Measurements from ENCODE around the gene UBAC2. TPM values are rescaled to one million over a fixed set of nuclear protein-coding genes. Genes with fewer than 3 reads are reported as not detected.

UBAC2 gene
- total RNA-seq, 4 donors from 2014 or later, result 54.4 to 65.9 (median 59.5) TPM

DNA sequence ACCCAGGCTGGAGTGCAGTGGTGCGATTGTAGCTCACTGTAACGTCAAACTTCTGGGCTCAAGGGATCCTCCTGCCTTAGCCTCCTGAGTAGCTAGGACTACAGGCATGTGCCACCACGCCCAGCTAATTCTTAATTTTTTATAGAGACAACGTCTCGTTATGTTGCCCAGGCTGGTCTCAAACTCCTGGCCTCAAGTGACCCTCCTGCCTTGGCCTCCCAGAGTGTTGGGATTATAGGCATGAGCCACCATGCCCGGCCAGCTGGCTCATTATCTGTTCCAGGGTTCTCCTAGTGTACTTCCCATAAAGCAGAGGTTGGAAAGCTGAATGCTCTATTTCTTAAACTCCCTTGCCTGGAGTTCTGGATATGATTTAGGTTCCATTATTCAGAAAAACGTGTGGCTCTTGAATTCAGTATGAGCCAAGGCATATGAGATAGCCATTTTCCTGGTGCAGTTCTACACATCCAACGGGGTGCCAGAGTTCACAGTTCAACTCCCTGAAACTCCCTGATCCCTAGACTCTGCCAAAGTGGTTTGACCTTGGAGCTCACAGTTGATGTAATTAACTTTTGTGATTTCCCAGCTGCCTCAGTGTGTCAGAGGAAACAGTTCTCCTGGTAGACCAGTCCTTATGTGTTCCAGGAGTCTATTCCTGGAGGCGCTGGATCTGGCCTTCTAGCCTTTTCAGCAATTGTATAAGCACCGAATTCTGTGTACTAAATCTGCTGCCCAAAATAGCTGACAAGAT lies 85.0 kb downstream of the UBAC2 start:
- TF ChIP-seq POLR2A (IDR thresholded peaks at IDR 0.05), result no peak
- TF ChIP-seq, protein P1, sequence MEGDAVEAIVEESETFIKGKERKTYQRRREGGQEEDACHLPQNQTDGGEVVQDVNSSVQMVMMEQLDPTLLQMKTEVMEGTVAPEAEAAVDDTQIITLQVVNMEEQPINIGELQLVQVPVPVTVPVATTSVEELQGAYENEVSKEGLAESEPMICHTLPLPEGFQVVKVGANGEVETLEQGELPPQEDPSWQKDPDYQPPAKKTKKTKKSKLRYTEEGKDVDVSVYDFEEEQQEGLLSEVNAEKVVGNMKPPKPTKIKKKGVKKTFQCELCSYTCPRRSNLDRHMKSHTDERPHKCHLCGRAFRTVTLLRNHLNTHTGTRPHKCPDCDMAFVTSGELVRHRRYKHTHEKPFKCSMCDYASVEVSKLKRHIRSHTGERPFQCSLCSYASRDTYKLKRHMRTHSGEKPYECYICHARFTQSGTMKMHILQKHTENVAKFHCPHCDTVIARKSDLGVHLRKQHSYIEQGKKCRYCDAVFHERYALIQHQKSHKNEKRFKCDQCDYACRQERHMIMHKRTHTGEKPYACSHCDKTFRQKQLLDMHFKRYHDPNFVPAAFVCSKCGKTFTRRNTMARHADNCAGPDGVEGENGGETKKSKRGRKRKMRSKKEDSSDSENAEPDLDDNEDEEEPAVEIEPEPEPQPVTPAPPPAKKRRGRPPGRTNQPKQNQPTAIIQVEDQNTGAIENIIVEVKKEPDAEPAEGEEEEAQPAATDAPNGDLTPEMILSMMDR (IDR thresholded peaks at IDR 0.05), result no peak
- Histone ChIP-seq H3K4me1 (no peaks in the 10 kb centered on the region), H3K4me3 (no peak overlapping the region), H3K9me3 (no peaks in the 10 kb centered on the region), H3K36me3 (no peaks in the 10 kb centered on the region), H3K27me3 (no peaks in the 10 kb centered on the region), H3K27ac (no peak overlapping the region)
- intact Hi-C loops (cut with DNase I; ENCODE audit: low total_unique reads), result no loop called here
- DNase-seq, result peak; percentile 30 to 45

DNA sequence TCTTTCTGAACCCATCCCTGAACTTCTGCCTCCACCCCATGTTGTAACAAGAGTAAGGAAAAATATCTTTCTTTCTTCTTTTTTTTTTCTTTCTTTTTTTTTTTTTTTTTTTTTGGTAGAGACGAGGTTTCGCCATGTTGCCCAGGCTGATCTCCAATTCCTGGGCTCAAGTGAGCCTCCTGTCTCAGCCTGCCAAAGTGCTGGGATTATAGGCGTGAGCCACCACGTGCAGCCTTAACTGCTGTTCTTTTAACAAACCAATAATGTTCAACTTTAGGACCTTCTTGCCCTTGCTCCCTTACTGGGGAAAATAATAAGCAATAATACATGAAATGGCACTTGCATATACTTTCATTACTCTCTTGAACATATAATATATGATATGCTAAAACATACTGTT lies 86.9 kb downstream of the UBAC2 start:
- no peak overlapping the region for H3K27ac ChIP-seq
- intact Hi-C loops (cut with DNase I; ENCODE audit: low total_unique reads), result no loop called here
- TF ChIP-seq, protein P1 (IDR thresholded peaks at IDR 0.05), result no peak
- no peak for TF ChIP-seq POLR2A (IDR thresholded peaks at IDR 0.05)
- no peak for DNase-seq
- no peaks in the 10 kb centered on the region for H3K36me3 ChIP-seq
- no peaks in the 10 kb centered on the region for H3K27me3 ChIP-seq
- H3K4me3 ChIP-seq, result no peak overlapping the region
- no peaks in the 10 kb centered on the region for H3K4me1 ChIP-seq
- no peaks in the 10 kb centered on the region for H3K9me3 ChIP-seq

DNA sequence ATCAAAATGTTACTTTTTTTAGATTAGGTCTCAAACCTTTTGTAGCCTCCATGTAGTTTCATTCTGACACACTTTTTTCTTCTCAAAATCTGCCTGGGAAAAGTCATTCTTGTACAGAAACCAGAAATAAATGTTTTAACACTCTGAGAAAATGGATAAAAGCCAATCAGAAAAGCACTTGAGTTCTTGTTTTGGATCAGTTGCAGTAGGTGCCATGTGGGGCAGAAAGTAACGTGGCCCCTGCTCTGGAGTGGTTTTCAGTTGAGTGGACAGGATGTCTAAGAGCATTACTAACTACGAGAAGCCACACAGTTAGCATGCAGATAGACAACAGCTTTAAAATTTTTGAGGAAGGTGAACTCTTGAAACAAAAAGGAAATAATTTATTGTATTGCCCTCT lies 87.4 kb downstream of the UBAC2 start:
- intact Hi-C loops (cut with DNase I; ENCODE audit: low total_unique reads), result no loop called here
- Histone ChIP-seq H3K9me3 (no peaks in the 10 kb centered on the region), H3K27ac (no peak overlapping the region), H3K27me3 (no peaks in the 10 kb centered on the region), H3K4me1 (no peaks in the 10 kb centered on the region), H3K36me3 (no peaks in the 10 kb centered on the region), H3K4me3 (no peak overlapping the region)
- DNase-seq, result no peak
- TF ChIP-seq POLR2A (IDR thresholded peaks at IDR 0.05), result no peak
- TF ChIP-seq, protein P1 (IDR thresholded peaks at IDR 0.05), result no peak

DNA sequence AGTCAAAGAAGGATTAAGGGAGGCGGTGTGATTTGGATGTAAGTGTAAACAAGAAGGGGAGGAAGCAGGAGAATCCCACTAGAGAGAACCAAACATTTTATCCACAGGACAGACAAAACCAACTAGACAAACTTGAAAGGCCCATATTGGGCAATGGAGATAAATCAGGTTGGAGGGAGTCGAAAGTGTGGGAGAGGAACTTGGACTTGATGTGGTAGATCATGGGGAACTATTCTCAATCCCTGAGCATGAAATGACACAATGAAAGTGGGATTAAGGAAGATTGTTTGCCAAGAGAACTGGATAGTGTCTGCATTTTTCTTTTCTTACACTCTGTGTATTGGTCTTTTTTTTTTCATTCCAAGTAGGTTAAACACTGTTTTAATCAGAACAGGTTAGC lies 88.6 kb downstream of the UBAC2 start:
- Histone ChIP-seq H3K9me3 (no peaks in the 10 kb centered on the region), H3K4me3 (no peak overlapping the region), H3K36me3 (no peaks in the 10 kb centered on the region), H3K27ac (no peak overlapping the region), H3K27me3 (no peaks in the 10 kb centered on the region), H3K4me1 (no peaks in the 10 kb centered on the region)
- no peak for DNase-seq
- TF ChIP-seq POLR2A (IDR thresholded peaks at IDR 0.05), result no peak
- TF ChIP-seq, protein P1 (IDR thresholded peaks at IDR 0.05), result no peak
- intact Hi-C loops (cut with DNase I; ENCODE audit: low total_unique reads), result no loop called here

DNA sequence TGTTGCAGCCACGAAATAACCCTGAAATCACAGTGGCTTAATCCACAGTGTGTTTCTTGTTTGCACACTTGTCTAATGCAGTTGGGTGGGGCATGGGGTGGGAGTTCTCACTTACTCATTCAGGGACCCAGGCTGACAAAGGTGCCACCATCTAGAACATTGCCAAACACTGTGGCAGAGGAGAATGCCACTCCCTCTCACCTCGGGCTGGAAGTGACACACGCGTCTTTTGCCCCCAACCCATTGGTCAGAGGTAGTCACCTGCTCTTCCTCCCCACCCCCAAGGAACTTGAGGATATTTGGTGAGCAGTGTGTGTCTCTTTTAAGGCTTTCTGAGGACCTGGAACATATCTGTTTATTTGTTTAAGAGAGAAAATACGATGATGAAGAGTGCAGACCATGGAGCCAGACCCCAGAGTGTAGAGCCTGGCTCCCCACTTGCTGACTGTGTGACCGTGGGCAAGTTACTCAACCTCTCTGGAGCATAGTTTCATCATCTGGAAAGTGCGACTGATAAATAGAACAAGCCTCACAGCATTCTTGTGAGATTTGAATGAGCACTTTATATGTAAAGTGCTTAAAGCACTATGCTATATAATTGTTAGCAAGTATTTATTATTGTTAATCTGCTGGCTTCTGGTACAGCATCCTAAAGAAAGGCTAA lies 89.2 kb downstream of the UBAC2 start:
- Histone ChIP-seq H3K27me3 (no peaks in the 10 kb centered on the region), H3K4me3 (no peak overlapping the region), H3K4me1 (no peaks in the 10 kb centered on the region), H3K36me3 (no peaks in the 10 kb centered on the region), H3K27ac (no peak overlapping the region), H3K9me3 (no peaks in the 10 kb centered on the region)
- no peak for DNase-seq
- intact Hi-C loops (cut with DNase I; ENCODE audit: low total_unique reads), result no loop called here
- TF ChIP-seq POLR2A (IDR thresholded peaks at IDR 0.05), result no peak
- TF ChIP-seq, protein P1 (IDR thresholded peaks at IDR 0.05), result no peak

Measured in uterus (tissue), 4 donors.